GM19025 (cell line): ENCODE measurements around the gene ARFGAP2.
"Not testable (repeated sequence)": the region's sequence is repeated elsewhere in the genome, so short reads cannot be mapped to it uniquely, and the experiment has no call there.

Source experiments
- ATAC-seq: cut with Tn5 transposase; IDR thresholded peaks from one replicate; pipeline ENCODE4 v1.9.1; 2021; ENCODE audit warnings: mild to moderate bottlenecking, low read depth, moderate library complexity; ENCODE audit not compliant: unreplicated experiment

ARFGAP2 gene

DNA sequence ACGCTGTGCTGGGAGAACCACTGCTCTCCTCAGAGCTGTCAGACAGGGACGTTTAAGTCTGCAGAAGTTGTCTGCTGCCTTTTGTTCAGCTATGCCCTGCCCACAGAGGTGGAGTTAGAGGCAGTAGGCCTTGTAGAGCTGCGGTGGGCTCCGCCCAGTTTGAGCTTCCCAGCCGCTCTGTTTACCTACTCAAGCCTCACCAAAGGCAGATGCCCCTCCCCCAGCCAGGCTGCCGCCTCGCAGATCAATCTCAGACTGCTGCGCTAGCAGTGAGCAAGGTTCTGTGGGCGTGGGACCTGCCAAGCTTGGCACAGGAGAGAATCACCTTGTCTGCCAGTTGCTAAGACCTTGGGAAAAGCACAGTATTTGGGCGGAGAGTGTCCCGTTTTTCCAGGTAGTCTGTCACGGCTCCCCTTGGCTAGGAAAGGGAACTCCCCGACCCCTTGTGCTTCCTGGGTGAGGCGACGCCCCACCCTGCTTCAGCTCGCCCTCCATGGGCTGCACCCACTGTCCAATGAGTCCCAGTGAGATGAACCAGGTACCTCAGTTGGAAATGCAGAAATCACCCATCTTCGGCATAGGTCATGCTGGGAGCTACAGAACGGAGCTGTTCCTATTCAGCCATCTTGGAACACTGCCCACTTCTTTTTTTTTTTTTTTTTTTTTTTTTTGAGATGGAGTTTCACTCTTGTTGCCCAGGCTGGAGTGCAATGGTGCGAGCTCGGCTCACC, 57.6 kb downstream of the ARFGAP2 start:
- not testable (repeated sequence) for ATAC-seq
